Spleen (tissue), 7 donors: Measurements from ENCODE around the gene FUT6.

Experiments
- CTCF ChIP-seq, 11 experiments: fragments of 200-600 bp in 7 of 11; fragments of 450-650 bp in 4 of 11; sonication (generic) in 4 of 11; IDR thresholded peaks in 8 of 11; conservative IDR thresholded peaks in 3 of 11; 1 replicate in 7 of 11; 2 replicates in 4 of 11; pipeline versions ENCODE4 v1.4.0 to v1.8.0; 2016 to 2021; ENCODE audit warnings: antibody characterized with exemption in 11 of 11, inconsistent platforms in 4 of 11, mild to moderate bottlenecking in 1 of 11
- POLR2AphosphoS5 ChIP-seq, 3 donors: sonication (generic); formaldehyde crosslinking; IDR thresholded peaks; one replicate each; pipeline ENCODE4 v1.5.1; 2017; ENCODE audit warnings: antibody characterized with exemption in 3 of 3
- donor health status: DM: no; HTN: no; CAD: no; lungs with moderate emphysema.
- donor health status: DM: no; HTN: no; CAD: no.
- donor health status: DM: no; HTN: no; CAD: no.

- no peak for TF ChIP-seq CTCF (IDR thresholded peaks at IDR 0.05 in 8 of 11, conservative IDR thresholded peaks at IDR 0.05 in 3 of 11)
- no peak for TF ChIP-seq POLR2AphosphoS5 (IDR thresholded peaks at IDR 0.05)
Measured at GRCh38 chr19:5867201-5868136, 28.0 kb upstream of the FUT6 start.
